HepG2 (cell line): ENCODE results near the gene DHX34. TPM values are rescaled to one million over a fixed set of nuclear protein-coding genes. Genes with fewer than 3 reads are reported as not detected.

ENCODE experiments used
- CREB1 ChIP-seq, 2 experiments: fragments of 450-650 bp in 1 of 2; IDR thresholded peaks; 2 replicates each; pipeline ENCODE4 v1.6.1; 2016 to 2017; ENCODE audit warnings: control low read depth in 1 of 2, mild to moderate bottlenecking in 1 of 2, missing compliant biosample characterization in 1 of 2, missing genetic modification characterization in 1 of 2
- CSRNP1 ChIP-seq: sonication (generic); formaldehyde crosslinking; IDR thresholded peaks from 2 replicates; pipeline ENCODE4 v1.8.1; 2023; ENCODE audit warnings: mild to moderate bottlenecking, missing genetic modification reagents
- EEA1 ChIP-seq: sonication (generic); formaldehyde crosslinking; IDR thresholded peaks from 2 replicates; pipeline ENCODE4 v1.5.1; 2020; ENCODE audit warnings: mild to moderate bottlenecking, missing genetic modification reagents, borderline replicate concordance
- POGK ChIP-seq: sonication (generic); formaldehyde crosslinking; conservative IDR thresholded peaks from 2 replicates; pipeline ENCODE4 v1.8.0; 2022; ENCODE audit warnings: mild to moderate bottlenecking, moderate library complexity, missing genetic modification reagents
- POLR2AphosphoS2 ChIP-seq: IDR thresholded peaks from 2 replicates; pipeline ENCODE4 v1.6.1; 2011; ENCODE audit warnings: low read depth, low read length, improper control_type of control experiment
- SAFB2 ChIP-seq: sonication (generic); formaldehyde crosslinking; IDR thresholded peaks from 2 replicates; pipeline ENCODE4 v1.5.1; 2020; ENCODE audit warnings: missing genetic modification reagents, low read depth, mild to moderate bottlenecking, borderline replicate concordance
- ZBTB39 ChIP-seq: sonication (generic); formaldehyde crosslinking; IDR thresholded peaks from 2 replicates; pipeline ENCODE4 v1.5.0; 2020; ENCODE audit warnings: missing genetic modification reagents
- ZBTB7A ChIP-seq: sonication (generic); formaldehyde crosslinking; IDR thresholded peaks from 2 replicates; pipeline ENCODE4 v1.8.0; 2022; ENCODE audit warnings: mild to moderate bottlenecking, missing genetic modification reagents
- ZBTB7B ChIP-seq: sonication (generic); formaldehyde crosslinking; IDR thresholded peaks from 2 replicates; pipeline ENCODE4 v1.4.0; 2020; ENCODE audit warnings: missing genetic modification reagents
- ZEB1 ChIP-seq: IDR thresholded peaks from 2 replicates; pipeline ENCODE4 v1.6.1; 2012; ENCODE audit warnings: mild to moderate bottlenecking, low read depth, inconsistent platforms; ENCODE audit not compliant: insufficient replicate concordance
- ZNF333 ChIP-seq: sonication (generic); formaldehyde crosslinking; IDR thresholded peaks from 2 replicates; pipeline ENCODE4 v1.4.0; 2020; ENCODE audit warnings: mild to moderate bottlenecking, missing genetic modification reagents, borderline replicate concordance
- ZNF430 ChIP-seq: sonication (generic); formaldehyde crosslinking; IDR thresholded peaks from 2 replicates; pipeline ENCODE4 v1.9.0; 2021; ENCODE audit warnings: mild to moderate bottlenecking, missing genetic modification reagents
- ZNF567 ChIP-seq: sonication (generic); formaldehyde crosslinking; IDR thresholded peaks from 2 replicates; pipeline ENCODE4 v1.8.1; 2023; ENCODE audit warnings: mild to moderate bottlenecking, missing genetic modification reagents, borderline replicate concordance
- ZNF749 ChIP-seq: sonication (generic); formaldehyde crosslinking; IDR thresholded peaks from 2 replicates; pipeline ENCODE4 v1.8.0; 2022; ENCODE audit warnings: mild to moderate bottlenecking, missing genetic modification reagents, moderate library complexity, borderline replicate concordance
- polyA plus RNA-seq, 8 experiments: library from polyadenylated mRNA; depleted of rRNA in 3 of 8; stranded (reverse) in 7 of 8; unstranded in 1 of 8; fragments of >200 nt; fragmentation: Illumina TruSeq in 4 of 8; extraction: Trizol in 4 of 8; gene quantifications; 2 replicates each; pipeline versions ENCODE4 v1.2.1 to v1.2.3, GENCODE V29; 2011 to 2016; ENCODE audit warnings: low read depth in 4 of 8, missing spikeins in 1 of 8, mixed read lengths in 1 of 8; ENCODE audit not compliant: insufficient read depth in 1 of 8
- total RNA-seq, 5 experiments: library from RNA; depleted of rRNA; stranded (reverse); fragments of >200 nt; fragmentation: Illumina TruSeq; extraction: Trizol; gene quantifications; 2 replicates each; pipeline ENCODE4 v1.2.3, GENCODE V29; 2016; ENCODE audit warnings: low read depth in 1 of 5
- TF ChIP-seq, protein P1 (sequence below): sonication (generic); formaldehyde crosslinking; IDR thresholded peaks from 2 replicates; pipeline ENCODE4 v1.5.0; 2020; ENCODE audit warnings: mild to moderate bottlenecking, missing genetic modification reagents, moderate library complexity
- TF ChIP-seq, protein P2 (sequence below): sonication (generic); formaldehyde crosslinking; IDR thresholded peaks from 2 replicates; pipeline ENCODE4 v1.8.0; 2022; ENCODE audit warnings: mild to moderate bottlenecking, missing genetic modification reagents, borderline replicate concordance

DHX34 gene
- total and polyA plus RNA-seq, 2 of the 13 experiments (the other 11 are each of a cell fraction or from before 2014, with no cell fraction given): 9.2 to 12.0 TPM

GRCh38 chr19:47430041-47430802 lies 81.1 kb downstream of the DHX34 start (continued):
- TF ChIP-seq, protein P1, sequence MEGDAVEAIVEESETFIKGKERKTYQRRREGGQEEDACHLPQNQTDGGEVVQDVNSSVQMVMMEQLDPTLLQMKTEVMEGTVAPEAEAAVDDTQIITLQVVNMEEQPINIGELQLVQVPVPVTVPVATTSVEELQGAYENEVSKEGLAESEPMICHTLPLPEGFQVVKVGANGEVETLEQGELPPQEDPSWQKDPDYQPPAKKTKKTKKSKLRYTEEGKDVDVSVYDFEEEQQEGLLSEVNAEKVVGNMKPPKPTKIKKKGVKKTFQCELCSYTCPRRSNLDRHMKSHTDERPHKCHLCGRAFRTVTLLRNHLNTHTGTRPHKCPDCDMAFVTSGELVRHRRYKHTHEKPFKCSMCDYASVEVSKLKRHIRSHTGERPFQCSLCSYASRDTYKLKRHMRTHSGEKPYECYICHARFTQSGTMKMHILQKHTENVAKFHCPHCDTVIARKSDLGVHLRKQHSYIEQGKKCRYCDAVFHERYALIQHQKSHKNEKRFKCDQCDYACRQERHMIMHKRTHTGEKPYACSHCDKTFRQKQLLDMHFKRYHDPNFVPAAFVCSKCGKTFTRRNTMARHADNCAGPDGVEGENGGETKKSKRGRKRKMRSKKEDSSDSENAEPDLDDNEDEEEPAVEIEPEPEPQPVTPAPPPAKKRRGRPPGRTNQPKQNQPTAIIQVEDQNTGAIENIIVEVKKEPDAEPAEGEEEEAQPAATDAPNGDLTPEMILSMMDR (CRISPR knock-in tag): peak; percentile 69
- TF ChIP-seq SAFB2 (CRISPR knock-in tag) (peak; percentile 37), POLR2AphosphoS2 (no peak), EEA1 (CRISPR knock-in tag) (0 out of 2 replicates have a peak, but pooled peaks have one; percentile 58), ZBTB7B (CRISPR knock-in tag) (0 out of 2 replicates have a peak, but pooled peaks have one; percentile 41), ZNF567 (CRISPR knock-in tag) (no peak), ZBTB39 (CRISPR knock-in tag) (peak; percentile 23; the same call in 1 of the 2 replicates), ZNF333 (peak; percentile 76; the same call in 1 of the 2 replicates), ZNF430 (peak; percentile 65; the same call in 1 of the 2 replicates), CSRNP1 (peak; percentile 56; the same call in 1 of the 2 replicates), ZNF749 (CRISPR knock-in tag) (no peak), ZEB1 (no peak), POGK (CRISPR knock-in tag) (peak; percentile 77; the same call in 1 of the 2 replicates), CREB1 (IDR thresholded peaks at IDR 0.05) (no peak), CREB1 (CRISPR knock-in tag; IDR thresholded peaks at IDR 0.05) (no peak), ZBTB7A (CRISPR knock-in tag) (peak; percentile 72; the same call in 1 of the 2 replicates)
- TF ChIP-seq, protein P2, sequence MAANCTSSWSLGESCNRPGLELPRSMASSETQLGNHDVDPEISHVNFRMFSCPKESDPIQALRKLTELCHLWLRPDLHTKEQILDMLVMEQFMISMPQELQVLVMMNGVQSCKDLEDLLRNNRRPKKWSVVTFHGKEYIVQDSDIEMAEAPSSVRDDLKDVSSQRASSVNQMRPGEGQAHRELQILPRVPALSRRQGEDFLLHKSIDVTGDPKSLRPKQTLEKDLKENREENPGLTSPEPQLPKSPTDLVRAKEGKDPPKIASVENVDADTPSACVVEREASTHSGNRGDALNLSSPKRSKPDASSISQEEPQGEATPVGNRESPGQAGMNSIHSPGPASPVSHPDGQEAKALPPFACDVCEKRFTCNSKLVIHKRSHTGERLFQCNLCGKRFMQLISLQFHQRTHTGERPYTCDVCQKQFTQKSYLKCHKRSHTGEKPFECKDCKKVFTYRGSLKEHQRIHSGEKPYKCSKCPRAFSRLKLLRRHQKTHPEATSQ (CRISPR knock-in tag): no peak
